ENCODE results near the gene MESP2.

MESP2 gene

GRCh38 chr15:89790206-89790605 is 14.1 kb downstream of the MESP2 start:
- no peak overlapping the region for H3K27ac ChIP-seq

DNA sequence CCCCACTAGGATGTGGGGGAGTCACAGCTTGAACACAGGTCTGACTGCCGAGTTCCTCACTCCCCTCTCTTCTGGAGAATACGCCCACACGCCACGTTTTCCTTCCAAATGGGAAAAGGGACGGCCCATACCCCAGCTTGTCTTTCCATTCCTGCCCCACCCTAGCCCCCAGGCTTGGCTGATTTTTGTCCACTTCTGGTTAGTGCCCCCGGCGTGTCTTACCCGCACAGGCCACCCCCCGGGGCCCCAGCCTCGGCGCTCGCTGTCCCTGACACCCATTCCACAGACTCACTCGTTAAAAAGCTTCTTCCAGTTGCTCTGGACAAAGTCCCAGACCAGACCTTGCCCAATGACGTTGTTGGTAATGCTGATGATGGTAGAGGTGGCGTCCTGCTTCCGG is 14.5 kb downstream of the MESP2 start:
- TF ChIP-seq CTCF (conservative IDR thresholded peaks at IDR 0.05): no peak
- H3K27ac ChIP-seq: no peak overlapping the region

More at GRCh38 chr15:89790206-89790605, 14.1 kb downstream of the MESP2 start:
- TF ChIP-seq CTCF (conservative IDR thresholded peaks at IDR 0.05): no peak

GRCh38 chr15:89792106-89792805 is 16.1 kb downstream of the MESP2 start:
- no peak overlapping the region for H3K27ac ChIP-seq
- no peak for TF ChIP-seq CTCF (conservative IDR thresholded peaks at IDR 0.05)

DNA sequence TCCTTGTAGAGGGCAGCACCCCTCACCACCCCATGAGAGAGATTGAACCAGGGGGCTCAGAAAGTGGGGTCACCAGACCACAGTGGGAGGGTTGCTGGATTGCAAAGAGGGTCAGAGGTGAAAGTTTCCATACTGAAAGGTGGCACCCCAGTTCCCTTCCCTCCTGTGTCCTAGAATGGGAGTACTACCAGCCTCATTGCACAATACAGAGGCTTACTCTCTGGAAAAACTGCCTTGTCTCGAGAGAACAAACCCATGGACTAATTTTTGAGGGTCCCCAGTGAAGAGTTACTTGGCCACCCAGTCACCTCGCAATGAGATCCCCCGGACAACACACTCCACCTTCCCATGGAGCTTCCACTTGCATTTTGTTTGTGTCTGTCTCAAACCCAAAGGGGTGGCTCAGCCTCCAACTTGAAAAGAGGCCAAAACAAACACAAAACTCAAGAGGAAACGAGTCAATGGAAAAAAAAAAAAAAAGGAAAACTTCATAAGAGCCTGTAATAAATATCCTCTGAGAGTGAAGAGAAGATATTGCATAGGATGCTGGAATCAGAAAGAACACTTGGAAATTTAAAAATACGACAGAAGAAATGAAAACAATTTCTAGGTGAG is 18.6 kb downstream of the MESP2 start:
- no peak for TF ChIP-seq CTCF (conservative IDR thresholded peaks at IDR 0.05)
- H3K27ac ChIP-seq: peak overlapping the region; percentile 8; the same call in 1 of the 2 replicates

DNA sequence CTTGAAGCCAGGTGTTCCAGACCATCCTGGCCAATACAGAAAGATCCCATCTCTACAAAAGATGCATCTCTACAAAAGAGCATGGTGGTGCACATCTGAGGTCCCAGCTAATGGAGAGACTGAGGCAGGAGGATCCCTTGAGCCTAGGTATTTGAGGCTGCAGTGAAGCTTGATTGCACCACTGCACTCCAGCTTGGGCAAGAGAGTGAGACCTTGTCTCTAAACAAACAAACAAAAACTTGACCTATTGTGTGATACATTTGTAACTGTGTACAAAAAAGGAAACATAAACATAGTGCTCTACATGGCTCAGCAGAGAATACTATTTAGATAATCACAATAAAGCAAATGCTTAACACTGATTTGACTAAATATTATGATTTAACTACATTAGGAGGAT is 19.9 kb downstream of the MESP2 start:
- no peak for TF ChIP-seq CTCF (conservative IDR thresholded peaks at IDR 0.05)
- H3K27ac ChIP-seq: no peak overlapping the region

DNA sequence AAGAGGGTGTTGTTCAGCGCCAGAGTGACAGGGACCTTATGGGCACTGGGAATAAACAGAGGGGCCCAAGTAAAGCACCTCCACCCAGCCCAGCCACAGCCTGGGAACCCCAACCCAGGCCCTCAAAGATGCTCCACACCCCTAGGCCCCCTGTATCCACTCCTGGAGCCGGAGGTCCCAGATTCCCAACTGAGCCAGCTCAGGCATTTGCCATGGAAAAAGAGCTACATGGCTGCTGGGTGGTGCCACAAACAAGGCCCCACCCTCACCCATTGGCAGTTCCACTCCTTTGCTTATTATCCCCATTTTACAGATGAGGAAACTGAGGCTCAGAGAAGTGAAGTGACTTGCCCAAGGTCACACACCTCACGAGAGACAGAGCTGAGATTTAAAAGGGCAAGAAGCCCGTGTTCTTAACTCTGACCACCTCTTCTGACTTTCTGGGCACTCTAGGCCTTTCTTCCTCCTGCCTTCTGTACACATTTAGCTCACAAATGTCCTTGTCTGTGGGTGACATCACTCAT is 21.6 kb downstream of the MESP2 start:
- no peak for TF ChIP-seq CTCF (conservative IDR thresholded peaks at IDR 0.05)
- H3K27ac ChIP-seq: no peak overlapping the region

- H3K27ac ChIP-seq: no peak overlapping the region
- TF ChIP-seq CTCF (conservative IDR thresholded peaks at IDR 0.05): no peak
Observed at GRCh38 chr15:89799011-89799911, 23.1 kb downstream of the MESP2 start.
